RWPE1 (cell line): Measurements from ENCODE around the gene PRKN.

ENCODE experiments used
- CTCF ChIA-PET: fragments of 350-600 bp; sonication (Branson Sonifier 250); formaldehyde crosslinking; extraction: SDS; loops from one replicate; lab custom pipeline; 2021; lab: Yijun Ruan, JAX
- POLR2A ChIA-PET: fragments of 400-600 bp; formaldehyde crosslinking; extraction: SDS; loops from one replicate; lab custom pipeline; 2020; ENCODE audit warnings: antibody characterized with exemption; ENCODE audit not compliant: low non-redundant PET; lab: Yijun Ruan, JAX
- DNase-seq: peaks from one replicate; pipeline ENCODE4 v3.0.0; 2012; ENCODE audit warnings: low spot score
- H3K27ac ChIP-seq: fragments of 450-650 bp; 2 replicates; pipeline ENCODE4 v1.5.1; 2017
- CTCF ChIP-seq: fragments of 450-650 bp; conservative IDR thresholded peaks from 2 replicates; pipeline ENCODE4 v1.5.1; 2017; ENCODE audit warnings: low read depth, mild to moderate bottlenecking

PRKN gene

DNA sequence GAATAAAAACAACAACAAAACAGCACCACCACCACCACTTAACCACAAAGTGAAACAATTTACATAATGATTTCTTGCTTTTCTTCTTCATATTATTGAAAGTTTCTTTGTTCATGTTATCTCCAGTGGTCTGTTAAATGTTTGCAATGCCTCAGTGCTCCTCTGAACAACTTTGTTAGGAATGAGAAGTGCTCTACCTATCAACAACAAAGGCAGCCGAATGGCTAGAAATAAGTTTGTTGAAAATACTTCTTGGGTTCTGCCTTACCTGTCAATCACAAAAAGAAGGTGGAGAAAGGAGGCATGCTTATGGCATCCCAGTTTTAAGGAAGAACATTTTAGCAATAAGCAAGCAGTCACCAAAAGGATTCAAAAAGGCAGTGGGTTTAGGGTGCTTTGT, 490.2 kb downstream of the PRKN start:
- no peak overlapping the region for H3K27ac ChIP-seq
- POLR2A ChIA-PET = no interaction called here
- TF ChIP-seq CTCF = no peak
- CTCF ChIA-PET = no interaction called here
- no peak for DNase-seq

DNA sequence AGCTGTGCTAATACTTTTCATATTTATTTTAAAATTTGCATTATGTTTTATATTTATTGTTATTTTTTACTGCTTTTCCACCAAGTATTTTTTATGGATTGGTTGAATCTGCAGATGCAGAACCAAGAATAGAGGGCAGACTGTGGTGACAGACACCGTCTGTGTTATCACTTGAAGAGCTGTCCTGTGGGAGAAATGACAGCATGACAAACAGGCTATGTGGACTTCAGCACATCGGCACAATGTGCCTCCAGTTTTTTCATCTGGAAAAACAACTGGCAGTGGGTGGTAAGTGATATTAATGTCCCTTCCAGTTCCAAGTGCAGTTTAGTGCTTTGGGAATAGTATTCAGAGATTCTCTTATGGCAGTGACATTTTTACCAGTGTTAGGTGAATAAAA, 492.9 kb downstream of the PRKN start:
- H3K27ac ChIP-seq = no peak overlapping the region
- ChIA-PET POLR2A (no interaction called here), CTCF (no interaction called here)
- DNase-seq = no peak
- no peak for TF ChIP-seq CTCF

GRCh38 chr6:162230147-162230752, 497.3 kb downstream of the PRKN start:
- DNase-seq = no peak
- ChIA-PET POLR2A (no interaction called here), CTCF (no interaction called here)
- TF ChIP-seq CTCF = no peak
- no peak overlapping the region for H3K27ac ChIP-seq

- DNase-seq = no peak
- ChIA-PET POLR2A (no interaction called here), CTCF (no interaction called here)
- no peak for TF ChIP-seq CTCF
- no peak overlapping the region for H3K27ac ChIP-seq
Measured at GRCh38 chr6:162229093-162229492, 498.5 kb downstream of the PRKN start.

- ChIA-PET CTCF (no interaction called here), POLR2A (no interaction called here)
- no peak for TF ChIP-seq CTCF
Measured at GRCh38 chr6:162226803-162227202, 500.8 kb downstream of the PRKN start.

DNA sequence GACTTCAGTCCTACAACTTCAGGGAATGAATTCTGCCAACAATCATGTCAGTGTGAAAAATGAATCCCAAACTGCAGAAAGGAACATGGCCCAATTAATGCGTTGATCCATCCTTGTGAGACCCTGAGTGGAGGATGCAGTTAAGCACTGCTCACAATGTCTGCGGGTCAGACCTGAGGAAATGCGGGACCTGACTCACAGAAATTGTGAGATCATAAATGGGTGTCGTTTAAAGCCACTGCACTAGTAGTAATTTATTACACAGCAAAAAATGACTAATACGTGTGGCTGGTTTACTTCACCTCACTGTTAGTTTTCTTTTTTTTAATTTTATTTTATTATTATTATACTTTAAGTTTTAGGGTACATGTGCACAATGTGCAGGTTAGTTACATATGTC, 505.0 kb downstream of the PRKN start:
- no peak for DNase-seq
- ChIA-PET POLR2A (no interaction called here), CTCF (interaction anchor here (0.5 to 0.7 kb wide), 2 partner anchors 92 to 1782 kb away, joined by 3 to 4 read pairs; no protein-coding TSS in a partner anchor)
- no peak overlapping the region for H3K27ac ChIP-seq
- TF ChIP-seq CTCF = no peak

More at GRCh38 chr6:162226803-162227202, 500.8 kb downstream of the PRKN start:
- no peak overlapping the region for H3K27ac ChIP-seq
- DNase-seq = no peak
